HPDE6-E6E7 (cell line): ENCODE data around the gene CCL18.
"Not testable (repeated sequence)": the region's sequence is repeated elsewhere in the genome, so short reads cannot be mapped to it uniquely, and the experiment has no call there.

Experiments used
- DNase-seq: peaks from one replicate; pipeline ENCODE4 v3.0.0; 2011; ENCODE audit warnings: missing footprints; ENCODE audit errors: extremely low spot score

The CCL18 gene

GRCh38 chr17:36071751-36072150 lies 7.7 kb downstream of the CCL18 start:
- DNase-seq = no peak

- peak; percentile 9 for DNase-seq
Observed at GRCh38 chr17:36072431-36073121, 8.5 kb downstream of the CCL18 start.

- no peak for DNase-seq
Observed at GRCh38 chr17:36074365-36074764, 10.3 kb downstream of the CCL18 start.

GRCh38 chr17:36081681-36082471 lies 17.8 kb downstream of the CCL18 start:
- DNase-seq = not testable (repeated sequence)

GRCh38 chr17:36082482-36083120 lies 18.5 kb downstream of the CCL18 start:
- not testable (repeated sequence) for DNase-seq

- DNase-seq = not testable (repeated sequence)
Observed at GRCh38 chr17:36083691-36084090, 19.6 kb downstream of the CCL18 start.

GRCh38 chr17:36085765-36086164 lies 21.7 kb downstream of the CCL18 start:
- DNase-seq = no peak

- DNase-seq = no peak
Observed at GRCh38 chr17:36086791-36087190, 22.7 kb downstream of the CCL18 start.

GRCh38 chr17:36087471-36087870 lies 23.4 kb downstream of the CCL18 start:
- not testable (repeated sequence) for DNase-seq

GRCh38 chr17:36087897-36088572 lies 24.0 kb downstream of the CCL18 start:
- not testable (repeated sequence) for DNase-seq

- no peak for DNase-seq
Observed at GRCh38 chr17:36088670-36089338, 24.7 kb downstream of the CCL18 start.

- DNase-seq = no peak
Observed at GRCh38 chr17:36089339-36089865, 25.3 kb downstream of the CCL18 start.

GRCh38 chr17:36089888-36090836 lies 26.1 kb downstream of the CCL18 start, which contains the start of gene CCL3:
CCL3 (minus strand) TSS chr17:36090143; CDS start chr17:36090058, 85 bp downstream.
- DNase-seq = no peak

- DNase-seq = no peak
Observed at GRCh38 chr17:36092230-36092629, 28.2 kb downstream of the CCL18 start.

GRCh38 chr17:36092715-36093114 lies 28.6 kb downstream of the CCL18 start:
- DNase-seq = not testable (repeated sequence)

GRCh38 chr17:36094232-36094631 lies 30.2 kb downstream of the CCL18 start:
- no peak for DNase-seq

- DNase-seq = no peak
Observed at GRCh38 chr17:36094746-36095145, 30.7 kb downstream of the CCL18 start.

GRCh38 chr17:36095992-36096391 lies 31.9 kb downstream of the CCL18 start:
- DNase-seq = no peak

- not testable (repeated sequence) for DNase-seq
Observed at GRCh38 chr17:36099004-36099403, 34.9 kb downstream of the CCL18 start.
